ENCODE measurements around the gene ACADM.
"Not testable (repeated sequence)": the region's sequence is repeated elsewhere in the genome, so short reads cannot be mapped to it uniquely, and the experiment has no call there.

ACADM gene

GRCh38 chr1:75724472-75725022 is at the start of gene ACADM:
Gene ACADM (plus strand): TSS chr1:75724709. CDS start chr1:75724788, 79 bp downstream.
- peak; percentile 86 to 91 for DNase-seq

- DNase-seq: no peak
Measured at GRCh38 chr1:75677443-75677842, 47.1 kb upstream of the ACADM start.

- DNase-seq: not testable (repeated sequence)
Measured at GRCh38 chr1:75677964-75678363, 46.5 kb upstream of the ACADM start.

GRCh38 chr1:75690547-75690946 is 34.0 kb upstream of the ACADM start:
- no peak for DNase-seq

- no peak for DNase-seq
Measured at GRCh38 chr1:75693551-75693950, 31.0 kb upstream of the ACADM start.

GRCh38 chr1:75696000-75696399 is 28.5 kb upstream of the ACADM start:
- DNase-seq: no peak

- DNase-seq: no peak
Measured at GRCh38 chr1:75707191-75707590, 17.3 kb upstream of the ACADM start.

GRCh38 chr1:75708910-75709309 is 15.6 kb upstream of the ACADM start:
- no peak for DNase-seq

- no peak for DNase-seq
Measured at GRCh38 chr1:75710832-75711231, 13.7 kb upstream of the ACADM start.

- DNase-seq: no peak
Measured at GRCh38 chr1:75711846-75712245, 12.7 kb upstream of the ACADM start.

GRCh38 chr1:75712306-75712705 is 12.2 kb upstream of the ACADM start:
- DNase-seq: no peak

GRCh38 chr1:75719810-75720209 is 4.7 kb upstream of the ACADM start:
- DNase-seq: no peak

- no peak for DNase-seq
Measured at GRCh38 chr1:75720325-75720724, 4.2 kb upstream of the ACADM start.

GRCh38 chr1:75720820-75721219 is 3.7 kb upstream of the ACADM start:
- DNase-seq: no peak

GRCh38 chr1:75722246-75722645 is 2.3 kb upstream of the ACADM start:
- DNase-seq: not testable (repeated sequence)

GRCh38 chr1:75722966-75723365 is 1.5 kb upstream of the ACADM start:
- no peak for DNase-seq

GRCh38 chr1:75723989-75724471 is 479 bp upstream of the ACADM start:
- DNase-seq: peak; percentile 73 to 77

GRCh38 chr1:75725266-75725665 is 757 bp downstream of the ACADM start:
- no peak for DNase-seq

- DNase-seq: no peak
Measured at GRCh38 chr1:75725861-75726361, 1.4 kb downstream of the ACADM start.

GRCh38 chr1:75727571-75727970 is 3.1 kb downstream of the ACADM start:
- DNase-seq: no peak

GRCh38 chr1:75730432-75730831 is 5.9 kb downstream of the ACADM start:
- DNase-seq: no peak

GRCh38 chr1:75731881-75732280 is 7.4 kb downstream of the ACADM start:
- no peak for DNase-seq

GRCh38 chr1:75732703-75733102 is 8.2 kb downstream of the ACADM start:
- DNase-seq: no peak

- DNase-seq: no peak
Measured at GRCh38 chr1:75733661-75734060, 9.2 kb downstream of the ACADM start.

GRCh38 chr1:75736016-75736415 is 11.5 kb downstream of the ACADM start:
- no peak for DNase-seq

Measured in stimulated activated CD4-positive, alpha-beta T cell treated with anti-CD3 and anti-CD28 coated beads, Interleukin-2, amount 100 ng/mL, for 24 hours (primary cell).